Activated naive CD8-positive, alpha-beta T cell treated with anti-CD3 and anti-CD28 coated beads for 36 hours (primary cell): ENCODE results near the gene PDLIM5. TPM values are rescaled to one million over a fixed set of nuclear protein-coding genes. Genes with fewer than 3 reads are reported as not detected.
A peak's percentile ranks its signal among the peaks of the same experiment; 100 is the strongest.

Experiments
- DNase-seq: peaks from one replicate; pipeline ENCODE4 v3.0.0; 2021
- H3K27ac Mint-ChIP-seq: one replicate; pipeline ENCODE4 v1.8.0; 2022; ENCODE audit warnings: mild to moderate bottlenecking, moderate library complexity, mixed read lengths
- H3K27me3 Mint-ChIP-seq: one replicate; pipeline ENCODE4 v1.8.0; 2022; ENCODE audit warnings: mild to moderate bottlenecking, mixed read lengths
- H3K36me3 Mint-ChIP-seq: one replicate; pipeline ENCODE4 v1.8.0; 2021; ENCODE audit warnings: mild to moderate bottlenecking, mixed read lengths
- H3K4me1 Mint-ChIP-seq: one replicate; pipeline ENCODE4 v1.8.0; 2021; ENCODE audit warnings: mixed read lengths
- H3K4me3 Mint-ChIP-seq: one replicate; pipeline ENCODE4 v1.8.0; 2022; ENCODE audit warnings: mild to moderate bottlenecking, moderate library complexity, mixed read lengths
- H3K9me3 Mint-ChIP-seq: one replicate; pipeline ENCODE4 v1.8.0; 2022; ENCODE audit warnings: mixed read lengths
- total RNA-seq, 2 experiments: library from RNA; stranded (reverse); gene quantifications; one replicate each; pipeline ENCODE4 v1.2.3, GENCODE V29; 2021

The PDLIM5 gene
- total RNA-seq, 2 experiments from 2014 or later, result 15.1 to 17.0 TPM

DNA sequence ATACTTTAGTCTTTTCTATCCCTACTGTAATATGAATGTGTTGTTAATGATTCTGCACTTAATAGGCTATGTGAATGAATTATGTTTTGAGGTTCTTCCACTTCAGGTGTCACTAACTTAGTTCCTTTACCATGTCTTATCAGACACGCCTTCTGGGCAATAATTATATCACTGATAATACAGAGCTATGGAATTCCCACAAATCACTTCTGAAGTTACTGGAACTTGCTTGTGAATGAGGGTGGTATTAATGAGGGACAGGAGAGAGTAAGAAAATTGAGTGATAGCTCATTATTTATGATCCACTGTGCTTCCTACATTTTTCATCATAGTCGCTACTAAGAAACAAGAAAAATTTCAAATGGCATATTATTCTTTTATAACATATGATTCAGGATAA, 130.0 kb downstream of the PDLIM5 start:
- Mint-ChIP-seq H3K4me1 (no peaks in the 10 kb centered on the region), H3K4me3 (no peak overlapping the region), H3K27me3 (no peaks in the 10 kb centered on the region), H3K27ac (no peak overlapping the region), H3K36me3 (no peaks in the 10 kb centered on the region), H3K9me3 (no peaks in the 10 kb centered on the region)
- no peak for DNase-seq

DNA sequence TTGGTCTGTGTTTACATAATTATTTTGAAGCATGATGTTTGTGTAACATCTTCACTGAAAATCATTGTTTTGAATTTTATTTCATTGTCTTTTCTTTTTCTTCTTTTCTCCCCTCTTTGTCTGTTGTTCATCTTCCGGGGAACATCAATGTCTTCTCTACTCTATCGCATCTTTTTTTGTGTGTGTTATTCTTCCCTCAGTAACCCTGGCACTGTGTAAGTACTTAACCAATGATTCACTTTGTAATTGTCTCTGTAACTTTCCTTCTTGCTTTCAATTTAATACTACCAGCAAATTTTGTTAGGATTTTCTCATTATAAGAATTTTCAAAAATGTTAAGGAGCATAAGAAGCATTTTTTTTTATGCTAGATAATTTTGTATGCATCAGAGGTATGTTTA, 130.8 kb downstream of the PDLIM5 start:
- Mint-ChIP-seq H3K4me3 (no peak overlapping the region), H3K36me3 (no peaks in the 10 kb centered on the region), H3K4me1 (no peaks in the 10 kb centered on the region), H3K27ac (no peak overlapping the region), H3K27me3 (no peaks in the 10 kb centered on the region), H3K9me3 (no peaks in the 10 kb centered on the region)
- DNase-seq, result no peak

DNA sequence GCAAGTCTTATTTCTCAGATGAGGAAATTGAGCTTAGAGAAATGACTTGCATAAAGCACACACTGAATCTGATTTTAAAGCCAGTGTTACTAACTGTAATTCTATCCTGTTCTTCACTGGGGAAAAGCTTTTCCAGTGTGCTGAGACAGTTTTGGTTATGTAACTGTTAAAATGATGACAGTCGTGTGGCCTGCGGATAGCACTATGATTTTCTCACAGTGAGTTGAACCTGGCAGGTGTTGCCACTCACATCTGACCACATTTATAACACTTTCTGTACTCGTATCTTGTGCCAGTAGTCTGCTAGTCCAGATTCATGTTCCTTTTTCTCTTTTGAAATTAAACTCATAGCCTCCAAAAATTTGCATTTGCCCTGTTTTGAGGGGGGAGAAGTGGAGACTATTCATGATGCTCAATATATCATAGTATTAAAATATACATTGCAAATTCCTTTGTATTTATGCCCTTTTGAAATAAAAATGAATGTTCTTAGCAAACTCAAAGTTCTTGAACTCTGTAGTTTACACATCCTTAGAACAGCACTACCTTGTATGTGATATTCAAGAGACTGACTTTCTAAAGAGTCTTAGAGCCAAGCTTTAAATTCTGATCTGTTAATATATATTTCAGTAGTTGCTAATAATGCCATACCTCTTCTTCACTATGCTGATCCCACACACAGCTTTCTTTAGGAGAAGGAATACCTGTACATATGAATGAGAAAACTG, 132.3 kb downstream of the PDLIM5 start:
- Mint-ChIP-seq H3K36me3 (no peaks in the 10 kb centered on the region), H3K27ac (no peak overlapping the region), H3K4me3 (no peak overlapping the region)

DNA sequence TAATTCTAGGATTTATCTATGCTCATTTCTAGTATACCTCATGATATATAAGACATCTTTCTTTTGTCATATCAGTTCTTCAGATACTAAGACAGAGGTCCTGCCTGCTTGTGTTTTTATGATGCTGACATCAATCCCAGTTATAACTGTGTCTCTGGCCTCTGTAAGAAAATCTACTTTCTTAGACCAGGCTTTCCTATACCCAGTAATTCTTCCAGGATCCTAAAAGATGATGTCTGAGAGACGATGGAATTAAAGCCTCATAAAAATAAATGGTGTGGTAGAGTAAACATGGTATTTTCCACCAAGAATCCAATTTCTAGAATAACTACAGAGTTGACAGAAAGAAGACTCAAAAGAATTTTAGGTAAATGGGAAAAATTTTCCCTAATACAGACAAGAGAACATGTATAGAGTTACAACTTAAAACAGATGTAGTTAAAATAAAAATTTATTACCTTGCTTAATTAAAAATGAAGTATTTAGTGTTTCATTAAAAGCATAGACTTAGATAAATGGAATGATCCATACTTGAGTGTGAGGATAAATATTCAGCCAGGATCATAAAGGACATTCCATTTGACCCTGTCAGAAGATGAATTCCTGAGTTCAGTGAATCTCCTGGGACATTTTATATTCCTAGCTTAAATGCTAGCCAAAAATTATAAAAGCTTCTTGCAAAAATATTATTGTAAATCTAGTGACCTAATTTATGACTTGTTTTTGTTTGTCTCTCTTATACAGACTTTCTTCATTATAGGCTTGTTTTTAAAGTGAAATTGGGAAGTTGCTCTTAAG, 137.4 kb downstream of the PDLIM5 start:
- H3K27ac Mint-ChIP-seq, result no peak overlapping the region
- peaks cover 4% of the 10 kb centered on the region for H3K36me3 Mint-ChIP-seq

More for the DNA sequence above, 132.3 kb downstream of the PDLIM5 start:
- no peaks in the 10 kb centered on the region for H3K9me3 Mint-ChIP-seq
- DNase-seq, result no peak
- no peaks in the 10 kb centered on the region for H3K27me3 Mint-ChIP-seq
- H3K4me1 Mint-ChIP-seq, result no peaks in the 10 kb centered on the region

DNA sequence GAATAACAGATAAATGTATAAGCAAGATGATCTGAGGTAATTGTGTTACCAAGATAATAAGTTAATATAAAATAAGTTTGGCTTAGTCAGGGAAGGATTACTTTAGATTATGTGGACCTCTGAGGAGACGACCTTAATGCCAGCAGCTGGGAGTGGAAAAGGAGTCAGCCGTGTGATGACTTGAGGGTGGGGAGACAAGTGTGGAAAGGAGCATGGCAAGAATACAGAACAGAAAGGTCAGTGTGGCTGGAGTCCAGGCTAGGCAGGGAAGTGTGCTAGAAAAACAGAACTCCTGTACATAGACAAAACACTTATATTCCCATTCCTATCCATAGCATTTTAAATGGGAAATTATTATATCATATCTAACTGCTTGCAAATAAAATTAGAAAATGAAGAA, 138.8 kb downstream of the PDLIM5 start:
- no peak overlapping the region for H3K4me3 Mint-ChIP-seq
- H3K27me3 Mint-ChIP-seq, result no peaks in the 10 kb centered on the region
- H3K4me1 Mint-ChIP-seq, result no peaks in the 10 kb centered on the region
- no peak overlapping the region for H3K27ac Mint-ChIP-seq
- no peaks in the 10 kb centered on the region for H3K9me3 Mint-ChIP-seq
- no peak for DNase-seq
- peaks cover 4% of the 10 kb centered on the region for H3K36me3 Mint-ChIP-seq

More for the DNA sequence above, 137.4 kb downstream of the PDLIM5 start:
- Mint-ChIP-seq H3K9me3 (no peaks in the 10 kb centered on the region), H3K27me3 (no peaks in the 10 kb centered on the region), H3K4me1 (no peaks in the 10 kb centered on the region), H3K4me3 (no peak overlapping the region)
- DNase-seq, result no peak

DNA sequence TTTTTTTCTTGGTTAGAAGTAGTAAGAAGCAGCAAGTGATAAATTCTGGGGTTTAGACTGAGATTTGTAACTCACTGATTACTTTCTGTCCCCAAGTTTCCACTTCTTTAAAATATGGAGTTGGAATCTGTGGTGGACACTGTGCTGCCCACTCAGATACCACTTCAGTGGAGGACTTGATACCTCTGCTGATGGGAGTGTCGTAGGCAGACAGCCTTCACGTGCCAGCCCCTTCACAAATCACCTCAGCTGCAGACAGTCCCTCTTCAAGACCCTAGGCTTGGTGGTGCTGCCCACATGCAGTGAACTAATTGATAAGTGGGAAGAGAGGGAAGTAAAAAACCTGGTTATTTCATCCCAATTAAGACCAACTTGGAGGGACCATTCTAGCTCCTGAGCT, 139.5 kb downstream of the PDLIM5 start:
- DNase-seq, result no peak
- H3K36me3 Mint-ChIP-seq, result peaks cover 4% of the 10 kb centered on the region
- H3K27ac Mint-ChIP-seq, result no peak overlapping the region
- H3K4me1 Mint-ChIP-seq, result no peaks in the 10 kb centered on the region
- H3K9me3 Mint-ChIP-seq, result no peaks in the 10 kb centered on the region
- no peak overlapping the region for H3K4me3 Mint-ChIP-seq
- H3K27me3 Mint-ChIP-seq, result no peaks in the 10 kb centered on the region

DNA sequence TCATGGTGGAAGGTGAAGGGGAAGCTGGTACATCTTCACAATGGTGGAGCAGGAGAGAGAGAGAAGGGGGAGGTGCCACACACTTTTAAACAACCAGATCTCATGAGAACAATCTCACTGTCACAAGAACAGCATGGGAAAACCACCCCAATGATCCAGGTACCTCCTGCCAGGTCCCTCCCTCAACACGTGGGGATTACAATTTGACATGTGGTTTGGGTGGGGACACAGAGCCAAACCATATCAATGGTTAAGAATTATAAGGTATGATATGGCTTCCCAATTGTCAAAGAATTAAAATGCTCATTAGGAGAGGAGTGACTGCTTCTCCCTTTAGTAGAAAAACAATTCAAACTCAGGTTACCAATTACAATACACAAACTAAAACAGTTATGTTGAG, 143.3 kb downstream of the PDLIM5 start:
- no peak overlapping the region for H3K4me3 Mint-ChIP-seq
- no peak for DNase-seq
- no peaks in the 10 kb centered on the region for H3K27me3 Mint-ChIP-seq
- no peaks in the 10 kb centered on the region for H3K4me1 Mint-ChIP-seq
- H3K36me3 Mint-ChIP-seq, result peaks cover 4% of the 10 kb centered on the region
- no peaks in the 10 kb centered on the region for H3K9me3 Mint-ChIP-seq
- no peak overlapping the region for H3K27ac Mint-ChIP-seq

DNA sequence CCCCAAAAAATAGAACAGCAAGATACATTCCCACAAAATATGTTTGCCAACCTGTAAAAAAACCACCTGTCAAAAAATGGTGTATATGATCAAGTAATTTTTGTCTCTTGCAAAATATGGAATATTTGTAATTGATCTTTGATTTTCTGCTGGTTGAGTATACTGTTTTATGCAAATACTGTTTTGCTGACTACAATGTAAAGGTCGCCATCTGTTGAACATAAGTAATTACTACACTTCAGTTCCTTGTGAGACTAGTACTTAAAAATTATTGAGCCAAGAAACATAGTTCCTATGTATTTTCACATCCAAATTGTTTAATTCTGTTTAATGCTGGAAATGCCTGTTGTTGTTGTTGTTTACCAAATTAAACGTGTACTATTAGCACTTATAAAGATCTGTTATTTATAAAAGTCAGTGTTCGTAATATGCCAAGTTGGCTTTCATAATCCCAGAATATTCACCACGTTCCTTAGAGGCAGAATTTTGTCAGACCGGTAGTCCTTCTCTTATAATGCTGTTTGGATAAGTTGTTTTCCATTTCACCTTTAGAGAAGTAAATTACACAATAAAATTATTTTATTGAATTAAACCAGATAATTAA, 144.2 kb downstream of the PDLIM5 start:
- DNase-seq, result no peak
- H3K4me1 Mint-ChIP-seq, result no peaks in the 10 kb centered on the region
- H3K27ac Mint-ChIP-seq, result no peak overlapping the region
- no peaks in the 10 kb centered on the region for H3K9me3 Mint-ChIP-seq
- H3K27me3 Mint-ChIP-seq, result no peaks in the 10 kb centered on the region
- no peak overlapping the region for H3K4me3 Mint-ChIP-seq
- H3K36me3 Mint-ChIP-seq, result peaks cover 4% of the 10 kb centered on the region

DNA sequence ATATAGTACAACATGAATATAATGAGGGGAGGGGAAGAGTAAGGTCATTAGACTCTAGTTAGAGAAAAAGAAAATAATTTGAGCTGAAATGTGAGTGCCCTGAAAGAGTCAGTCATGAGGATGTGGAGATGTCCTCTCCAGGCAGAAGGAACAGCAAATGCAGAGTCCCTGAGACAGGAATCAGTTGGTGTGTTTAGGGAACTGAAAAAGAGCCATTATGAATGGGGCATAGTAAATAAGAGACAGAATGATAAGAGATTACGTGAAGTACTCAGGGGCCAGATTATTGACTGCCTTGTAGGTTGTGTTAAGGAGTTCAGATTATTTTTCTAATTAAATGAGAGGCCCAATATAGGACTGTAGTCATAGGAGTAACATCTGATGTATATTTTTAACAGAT, 147.0 kb downstream of the PDLIM5 start:
- Mint-ChIP-seq H3K27me3 (no peaks in the 10 kb centered on the region), H3K4me1 (no peaks in the 10 kb centered on the region), H3K27ac (no peak overlapping the region), H3K9me3 (no peaks in the 10 kb centered on the region), H3K36me3 (no peaks in the 10 kb centered on the region), H3K4me3 (no peak overlapping the region)
- DNase-seq, result no peak

DNA sequence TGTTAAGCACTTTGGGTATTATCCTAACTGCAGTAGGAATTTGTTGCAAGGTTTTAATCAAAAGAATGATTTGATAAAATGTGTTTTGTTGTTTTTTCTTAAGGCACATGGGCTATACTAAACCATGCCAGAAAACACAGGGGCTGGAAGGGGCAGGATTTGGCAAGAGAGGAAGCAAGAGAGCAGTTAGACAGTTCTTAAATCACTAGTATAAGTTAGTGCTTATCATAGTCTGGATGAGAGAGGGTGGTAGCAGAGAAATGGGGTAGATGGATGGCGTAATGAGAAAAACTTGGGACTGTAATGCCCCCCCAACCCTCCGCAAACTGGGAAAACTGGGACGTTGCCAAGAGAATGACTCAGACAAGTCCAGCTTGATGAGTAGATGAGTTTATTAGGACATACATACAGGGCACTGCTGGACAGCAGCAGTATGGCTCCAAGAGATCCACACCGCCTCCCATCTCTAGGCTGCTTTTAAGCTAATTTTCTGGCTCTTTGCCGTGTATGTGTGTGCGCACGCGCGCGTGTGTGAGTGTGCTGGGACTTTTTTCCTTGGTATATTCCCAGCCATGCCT, 151.5 kb downstream of the PDLIM5 start:
- Mint-ChIP-seq H3K36me3 (no peaks in the 10 kb centered on the region), H3K4me3 (no peak overlapping the region), H3K4me1 (no peaks in the 10 kb centered on the region), H3K9me3 (no peaks in the 10 kb centered on the region), H3K27me3 (no peaks in the 10 kb centered on the region), H3K27ac (no peak overlapping the region)
- no peak for DNase-seq

DNA sequence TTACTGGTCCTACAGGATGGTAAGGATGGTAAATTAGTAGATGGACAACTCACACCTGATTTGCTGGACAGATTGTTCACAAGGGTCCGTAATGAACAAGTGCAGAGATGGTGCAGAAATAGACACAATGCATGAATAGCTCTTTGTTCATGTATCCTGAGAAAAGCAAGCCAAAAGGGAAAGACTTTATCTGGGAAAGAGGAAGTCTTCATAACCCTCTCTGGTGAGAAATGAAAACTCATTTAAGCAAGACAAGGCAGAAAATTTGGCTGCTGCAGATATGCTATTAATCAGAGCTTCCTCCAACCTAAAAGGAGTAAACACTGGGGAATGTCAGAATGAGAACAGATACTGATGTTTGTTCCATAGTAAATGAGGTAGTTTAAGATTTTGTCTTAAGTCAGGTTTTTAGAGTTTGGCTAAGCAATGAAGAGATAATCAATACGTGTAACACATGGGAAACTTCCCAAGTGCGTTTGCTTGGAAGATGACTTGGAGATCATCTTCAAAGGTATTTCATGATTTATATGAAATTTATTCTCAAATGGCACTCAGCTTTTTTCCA, 153.6 kb downstream of the PDLIM5 start:
- Mint-ChIP-seq H3K36me3 (no peaks in the 10 kb centered on the region), H3K4me3 (no peak overlapping the region), H3K4me1 (peaks cover 8% of the 10 kb centered on the region), H3K27ac (no peak overlapping the region), H3K27me3 (no peaks in the 10 kb centered on the region), H3K9me3 (no peaks in the 10 kb centered on the region)
- DNase-seq, result no peak

DNA sequence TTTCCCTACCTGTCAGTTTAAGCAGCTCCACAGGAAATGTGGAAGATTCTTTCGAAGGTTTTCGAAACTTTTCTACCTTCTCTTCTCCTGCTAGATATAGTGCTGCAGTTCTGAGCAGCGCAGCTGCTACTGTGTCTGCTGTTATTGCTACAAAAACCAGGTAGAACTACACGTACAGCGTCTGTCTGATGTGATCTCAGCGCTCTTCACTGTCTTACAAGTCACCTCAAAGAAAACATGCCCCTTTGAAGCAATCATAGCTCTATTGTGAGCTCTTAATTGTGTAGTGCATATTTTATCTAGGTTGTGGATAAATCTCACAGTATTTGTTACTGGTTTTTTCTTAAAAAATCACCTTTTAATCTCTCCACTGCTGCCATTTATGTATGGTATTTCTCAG, 158.4 kb downstream of the PDLIM5 start:
- H3K36me3 Mint-ChIP-seq, result no peaks in the 10 kb centered on the region
- H3K27me3 Mint-ChIP-seq, result no peaks in the 10 kb centered on the region
- DNase-seq, result no peak
- peak overlapping the region; percentile 11 for H3K27ac Mint-ChIP-seq
- H3K4me1 Mint-ChIP-seq, result peaks cover 13% of the 10 kb centered on the region
- no peaks in the 10 kb centered on the region for H3K9me3 Mint-ChIP-seq
- peak overlapping the region; percentile 57 for H3K4me3 Mint-ChIP-seq

DNA sequence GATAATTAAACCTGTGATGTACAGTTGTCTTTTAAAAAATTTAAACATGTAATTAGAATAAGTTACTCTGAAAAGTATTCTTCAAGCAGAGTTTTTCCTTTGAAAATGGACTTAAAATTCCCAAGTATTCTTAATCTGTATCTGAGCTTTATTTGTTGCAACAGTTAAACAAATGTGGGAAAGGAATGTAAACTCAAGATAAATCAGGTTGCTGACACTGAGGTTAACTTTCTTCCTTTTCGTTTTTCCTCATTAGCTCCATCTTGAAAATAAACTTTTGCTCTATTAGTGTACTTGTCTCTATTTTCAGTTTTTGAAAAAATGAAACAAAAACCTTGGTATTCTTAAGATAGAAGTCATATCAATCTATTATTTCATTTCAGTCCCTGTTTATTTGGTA, 161.5 kb downstream of the PDLIM5 start:
- no peak for DNase-seq
- Mint-ChIP-seq H3K27ac (no peak overlapping the region), H3K4me3 (no peak overlapping the region), H3K27me3 (no peaks in the 10 kb centered on the region), H3K4me1 (peaks cover 13% of the 10 kb centered on the region), H3K36me3 (no peaks in the 10 kb centered on the region), H3K9me3 (no peaks in the 10 kb centered on the region)

DNA sequence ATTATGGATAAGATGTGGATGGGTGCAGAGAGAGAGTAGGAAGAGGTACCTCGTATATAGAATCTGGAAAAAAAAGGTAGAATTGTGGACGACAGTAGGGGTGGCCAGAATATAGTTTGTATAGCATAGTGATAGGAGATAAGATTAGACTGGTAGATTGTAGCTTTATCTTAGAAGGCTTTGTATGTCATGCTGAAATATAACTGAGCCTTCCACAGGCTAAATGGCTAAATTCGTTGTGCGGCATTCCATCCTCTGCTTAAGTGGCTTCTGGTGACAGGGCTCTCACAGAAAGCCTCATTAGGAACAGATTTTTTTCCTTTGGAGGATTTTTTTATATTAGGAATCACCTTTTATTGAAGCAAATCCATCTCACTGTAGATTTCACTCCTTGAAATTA, 163.7 kb downstream of the PDLIM5 start:
- H3K9me3 Mint-ChIP-seq, result no peaks in the 10 kb centered on the region
- no peaks in the 10 kb centered on the region for H3K36me3 Mint-ChIP-seq
- H3K4me3 Mint-ChIP-seq, result no peak overlapping the region
- no peak overlapping the region for H3K27ac Mint-ChIP-seq
- H3K4me1 Mint-ChIP-seq, result peaks cover 6% of the 10 kb centered on the region
- no peak for DNase-seq
- no peaks in the 10 kb centered on the region for H3K27me3 Mint-ChIP-seq

DNA sequence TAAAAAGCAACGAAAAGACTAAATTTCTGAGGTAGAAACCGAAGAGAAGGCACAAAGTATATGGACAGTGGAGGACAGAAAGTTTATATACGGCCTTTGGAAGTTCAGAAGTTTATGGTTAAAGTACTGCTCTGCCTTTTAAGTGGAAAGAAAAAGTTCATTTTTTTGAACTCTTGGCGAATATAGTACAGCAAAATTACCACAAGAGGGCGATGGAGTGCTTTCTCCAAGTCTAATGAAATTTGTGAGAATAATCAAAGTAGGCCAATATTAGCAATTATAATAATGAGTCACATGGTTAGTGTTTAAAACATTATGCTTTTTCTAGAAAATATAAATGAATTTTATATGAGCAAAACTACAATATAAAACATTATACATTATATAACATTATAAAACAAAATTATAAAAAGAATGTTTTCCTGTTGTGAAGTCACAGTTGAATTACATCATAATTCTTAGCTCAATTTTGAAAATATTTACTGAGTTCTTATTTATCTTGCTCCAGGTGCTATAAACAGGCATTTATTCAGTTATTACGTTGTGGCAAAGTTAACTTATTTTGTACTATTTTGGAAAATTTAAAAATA, 169.8 kb downstream of the PDLIM5 start:
- Mint-ChIP-seq H3K4me1 (no peaks in the 10 kb centered on the region), H3K27ac (no peak overlapping the region), H3K36me3 (no peaks in the 10 kb centered on the region), H3K27me3 (no peaks in the 10 kb centered on the region), H3K4me3 (no peak overlapping the region), H3K9me3 (no peaks in the 10 kb centered on the region)
- no peak for DNase-seq
